Esophagus muscularis mucosa (tissue), 4 donors: Measurements from ENCODE around the gene PCBP3.

Experiments used
- CTCF ChIP-seq, 3 experiments: fragments of 200-600 bp in 2 of 3; fragments of 450-650 bp in 1 of 3; sonication (generic) in 2 of 3; IDR thresholded peaks; one replicate each; pipeline ENCODE4 v1.5.1; 2017 to 2019; ENCODE audit warnings: antibody characterized with exemption in 3 of 3, mild to moderate bottlenecking in 2 of 3, moderate library complexity in 1 of 3
- EP300 ChIP-seq: sonication (generic); formaldehyde crosslinking; IDR thresholded peaks from one replicate; pipeline ENCODE4 v1.6.1; 2017; ENCODE audit warnings: antibody characterized with exemption
- POLR2A ChIP-seq: fragments of 450-650 bp; IDR thresholded peaks from one replicate; pipeline ENCODE4 v1.6.1; 2017; ENCODE audit warnings: antibody characterized with exemption, moderate library complexity, mild to moderate bottlenecking, low read depth
- POLR2AphosphoS5 ChIP-seq, 2 donors: sonication (generic); formaldehyde crosslinking; IDR thresholded peaks; one replicate each; pipeline ENCODE4 v1.6.1; 2017; ENCODE audit warnings: antibody characterized with exemption in 2 of 2

- TF ChIP-seq CTCF (IDR thresholded peaks at IDR 0.05): peak; percentile 69 to 82 (median 78)
- peak; percentile 53 to 74 for TF ChIP-seq POLR2AphosphoS5 (IDR thresholded peaks at IDR 0.05)
- TF ChIP-seq POLR2A: no peak
- no peak for TF ChIP-seq EP300
Measured at GRCh38 chr21:45973475-45974072, 330.0 kb downstream of the PCBP3 start.
